Keratinocyte (primary cell): Measurements from ENCODE around the gene SPTBN4.

ENCODE experiments used
- CTCF ChIP-seq, 3 experiments: IDR thresholded peaks in 1 of 3; conservative IDR thresholded peaks in 1 of 3; optimal IDR thresholded peaks in 1 of 3; 2 replicates in 2 of 3; 3 replicates in 1 of 3; pipeline versions ENCODE3 to v1.5.1; 2011; ENCODE audit warnings: low read length in 3 of 3, mild to moderate bottlenecking in 3 of 3, moderate library complexity in 2 of 3, control low read depth in 1 of 3, inconsistent platforms in 1 of 3; ENCODE audit not compliant: insufficient read depth in 2 of 3; ENCODE audit errors: extremely low read depth in 1 of 3
- EZH2 ChIP-seq: IDR thresholded peaks from one replicate; pipeline ENCODE4 v1.6.1; 2012; ENCODE audit warnings: inconsistent platforms, mild to moderate bottlenecking, low read length, moderate library complexity

- TF ChIP-seq CTCF (optimal IDR thresholded peaks at IDR 0.05 in 1 of 3, IDR thresholded peaks at IDR 0.05 in 1 of 3, conservative IDR thresholded peaks at IDR 0.05 in 1 of 3; ENCODE audit: extremely low read depth in 1 of 3, insufficient read depth in 2 of 3, low read length in 3 of 3): no peak
- TF ChIP-seq EZH2: no peak
Measured at GRCh38 chr19:40474737-40475136, 7.9 kb downstream of the SPTBN4 start.
